ENCODE results near the gene VMO1. TPM values are rescaled to one million over a fixed set of nuclear protein-coding genes. Genes with fewer than 3 reads are reported as not detected.

Gene VMO1
- polyA plus RNA-seq, 1 donor (not counting 4 experiments of a cell fraction or from before 2014, with no cell fraction given), result 0.14 TPM

DNA sequence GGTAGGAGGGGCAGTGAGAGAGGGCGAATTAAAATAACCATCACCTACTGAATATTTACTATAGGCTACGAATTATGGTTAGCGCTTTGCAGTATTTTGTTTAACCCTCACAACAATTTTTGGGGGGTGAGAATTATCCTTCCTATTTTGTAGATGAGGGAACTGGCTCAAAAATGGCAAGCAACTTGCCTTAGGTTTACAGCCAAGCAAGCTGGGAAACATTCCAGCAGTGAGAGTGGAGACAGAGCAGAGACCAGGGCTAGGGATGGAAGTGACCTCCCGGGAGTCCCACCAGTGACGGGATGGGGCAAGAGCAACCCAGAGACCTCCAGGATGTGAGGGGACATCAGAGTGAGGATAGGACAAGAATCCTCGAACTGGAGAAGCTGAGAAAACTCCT is 352 bp upstream of the VMO1 start:
- Histone ChIP-seq H3K9me1 (ENCODE audit: control insufficient read depth, extremely low read depth, insufficient read depth, low read length) (no peaks in the 10 kb centered on the region), H3K36me3 (ENCODE audit: control insufficient read depth in 2 of 2, extremely low read depth in 1 of 2, insufficient read depth in 2 of 2, low read length in 2 of 2) (no peaks in the 10 kb centered on the region), H3K27ac (ENCODE audit: control insufficient read depth, insufficient read depth, low read length) (no peak overlapping the region), H3K79me2 (ENCODE audit: control insufficient read depth, insufficient read depth, low read length) (peaks cover 6% of the 10 kb centered on the region), H4K20me1 (ENCODE audit: control insufficient read depth, extremely low read depth, insufficient read depth, low read length) (no peaks in the 10 kb centered on the region), H3K9me3 (ENCODE audit: control insufficient read depth, low read depth, low read length) (no peaks in the 10 kb centered on the region), H3K4me1 (ENCODE audit: control insufficient read depth, extremely low read depth, insufficient read depth, low read length) (peaks cover 25% of the 10 kb centered on the region), H2AFZ (ENCODE audit: control insufficient read depth, low read length) (no peak overlapping the region), H3K4me3 (ENCODE audit: control insufficient read depth in 2 of 3, extremely low read depth in 1 of 3, insufficient read depth in 2 of 3, low read depth in 1 of 3, low read length in 3 of 3) (no peak overlapping the region), H3K4me2 (ENCODE audit: control insufficient read depth, extremely low read depth, insufficient read depth, low read depth, low read length) (peak overlapping the region; percentile 68), H3K27me3 (ENCODE audit: control insufficient read depth, extremely low read depth, insufficient read depth, low read length) (peaks cover 21% of the 10 kb centered on the region), H3K9ac (ENCODE audit: control insufficient read depth, extremely low read depth, insufficient read depth, low read length) (no peak overlapping the region)
- TF ChIP-seq EZH2 (IDR thresholded peaks at IDR 0.05; ENCODE audit: low read length) (no peak), CTCF (optimal IDR thresholded peaks at IDR 0.05 in 1 of 3, IDR thresholded peaks at IDR 0.05 in 1 of 3, conservative IDR thresholded peaks at IDR 0.05 in 1 of 3; ENCODE audit: extremely low read depth in 1 of 3, insufficient read depth in 2 of 3, low read length in 3 of 3) (no peak)
- DNase-seq (ENCODE audit: low read depth, low spot score), result no peak
- FAIRE-seq, result no peak
- dilution Hi-C loops (cut with MboI; ENCODE audit: extremely low pct_ligation_motif_present, low sequenced_read_pairs), result no loop called here

DNA sequence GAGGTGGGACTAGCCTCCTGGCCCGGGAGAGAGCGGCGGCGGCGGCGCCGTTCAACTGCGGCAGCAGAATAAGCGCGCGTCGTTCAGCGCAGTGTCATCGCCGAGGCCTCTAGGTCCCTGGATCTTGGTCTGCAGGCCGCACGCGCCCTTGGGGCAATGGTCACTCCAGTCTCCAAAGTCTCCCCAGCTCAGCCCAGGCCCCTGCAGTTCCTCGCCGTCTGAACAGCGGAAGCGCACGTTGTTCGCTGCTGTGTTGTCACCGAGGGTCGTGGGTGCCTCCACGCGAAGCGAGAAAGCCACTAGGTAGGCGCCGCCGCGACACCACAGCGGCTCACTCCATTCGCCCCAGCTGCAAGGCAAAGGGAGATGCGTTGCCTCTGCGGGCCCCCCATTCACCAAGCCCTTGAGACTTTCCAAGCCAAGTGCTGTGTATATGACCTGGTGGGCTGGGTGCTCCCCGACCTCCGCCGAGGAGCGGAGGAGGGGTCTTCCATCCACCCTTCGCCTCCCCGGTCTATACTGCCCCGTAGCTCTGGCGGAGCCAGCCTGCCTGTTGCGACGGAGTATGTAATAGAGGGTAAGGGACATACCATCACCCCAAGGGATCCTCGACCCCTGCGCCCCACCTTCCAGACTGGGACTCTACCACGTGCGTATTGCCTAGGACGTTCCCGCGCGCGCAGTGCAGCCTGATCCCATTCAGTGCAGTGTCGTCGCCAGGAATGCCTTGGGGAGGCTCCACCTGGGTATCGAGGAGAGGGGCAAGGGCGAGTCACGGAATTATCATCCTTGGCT is 656 bp downstream of the VMO1 start:
- Histone ChIP-seq H3K9me3 (ENCODE audit: control insufficient read depth, low read depth, low read length) (no peaks in the 10 kb centered on the region), H3K27me3 (ENCODE audit: control insufficient read depth, extremely low read depth, insufficient read depth, low read length) (peaks cover 21% of the 10 kb centered on the region), H3K9me1 (ENCODE audit: control insufficient read depth, extremely low read depth, insufficient read depth, low read length) (no peaks in the 10 kb centered on the region), H3K4me1 (ENCODE audit: control insufficient read depth, extremely low read depth, insufficient read depth, low read length) (peaks cover 20% of the 10 kb centered on the region), H3K9ac (ENCODE audit: control insufficient read depth, extremely low read depth, insufficient read depth, low read length) (no peak overlapping the region), H3K27ac (ENCODE audit: control insufficient read depth, insufficient read depth, low read length) (no peak overlapping the region), H3K4me3 (ENCODE audit: control insufficient read depth in 2 of 3, extremely low read depth in 1 of 3, insufficient read depth in 2 of 3, low read depth in 1 of 3, low read length in 3 of 3) (peak overlapping the region in 1 of 3 experiments; percentile 56), H3K36me3 (ENCODE audit: control insufficient read depth in 2 of 2, extremely low read depth in 1 of 2, insufficient read depth in 2 of 2, low read length in 2 of 2) (no peaks in the 10 kb centered on the region), H4K20me1 (ENCODE audit: control insufficient read depth, extremely low read depth, insufficient read depth, low read length) (no peaks in the 10 kb centered on the region), H3K79me2 (ENCODE audit: control insufficient read depth, insufficient read depth, low read length) (peaks cover 6% of the 10 kb centered on the region), H3K4me2 (ENCODE audit: control insufficient read depth, extremely low read depth, insufficient read depth, low read depth, low read length) (peak overlapping the region; percentile 68), H2AFZ (ENCODE audit: control insufficient read depth, low read length) (peak overlapping the region; percentile 66)
- no peak for TF ChIP-seq EZH2 (IDR thresholded peaks at IDR 0.05; ENCODE audit: low read length)
- TF ChIP-seq CTCF (optimal IDR thresholded peaks at IDR 0.05 in 1 of 3, IDR thresholded peaks at IDR 0.05 in 1 of 3, conservative IDR thresholded peaks at IDR 0.05 in 1 of 3; ENCODE audit: extremely low read depth in 1 of 3, insufficient read depth in 2 of 3, low read length in 3 of 3), result no peak
- no peak for DNase-seq (ENCODE audit: low read depth, low spot score)
- dilution Hi-C loops (cut with MboI; ENCODE audit: extremely low pct_ligation_motif_present, low sequenced_read_pairs), result no loop called here
- FAIRE-seq, result no peak

All from keratinocyte (primary cell).